DOHH2 (cell line): ENCODE data around the gene ATP8B3.

Experiments used
- CTCF ChIP-seq: fragments of 200-600 bp; sonication (generic); IDR thresholded peaks from one replicate; pipeline ENCODE4 v1.5.1; 2014; ENCODE audit warnings: antibody characterized with exemption, mild to moderate bottlenecking, low read depth, low read length; ENCODE audit not compliant: poor library complexity, severe bottlenecking
- EZH2phosphoT487 ChIP-seq: fragments of 200-600 bp; sonication (generic); IDR thresholded peaks from 2 replicates; pipeline ENCODE4 v1.6.1; 2017; ENCODE audit warnings: borderline replicate concordance, mild to moderate bottlenecking, antibody characterized with exemption, low read length, moderate library complexity, mixed read lengths

DNA sequence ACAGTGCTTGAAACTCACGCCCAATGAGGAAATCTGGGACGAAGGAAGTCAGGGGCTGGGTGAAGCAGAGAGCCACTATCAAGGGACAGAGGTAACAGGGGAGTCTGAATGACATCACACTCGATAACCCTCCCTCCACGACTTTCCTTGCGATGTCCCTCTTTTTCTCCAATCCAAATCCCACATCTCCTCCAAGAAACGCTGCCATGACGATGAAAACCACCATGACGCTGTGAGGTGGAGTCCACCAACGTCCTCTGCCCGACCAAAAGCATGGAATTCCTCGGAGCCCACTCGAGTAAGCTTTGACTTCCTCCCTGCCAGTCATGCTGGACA lies 35.2 kb upstream of the ATP8B3 start:
- TF ChIP-seq CTCF (no peak), EZH2phosphoT487 (no peak)
